ENCODE results near the gene PPP1R9B.

DNA sequence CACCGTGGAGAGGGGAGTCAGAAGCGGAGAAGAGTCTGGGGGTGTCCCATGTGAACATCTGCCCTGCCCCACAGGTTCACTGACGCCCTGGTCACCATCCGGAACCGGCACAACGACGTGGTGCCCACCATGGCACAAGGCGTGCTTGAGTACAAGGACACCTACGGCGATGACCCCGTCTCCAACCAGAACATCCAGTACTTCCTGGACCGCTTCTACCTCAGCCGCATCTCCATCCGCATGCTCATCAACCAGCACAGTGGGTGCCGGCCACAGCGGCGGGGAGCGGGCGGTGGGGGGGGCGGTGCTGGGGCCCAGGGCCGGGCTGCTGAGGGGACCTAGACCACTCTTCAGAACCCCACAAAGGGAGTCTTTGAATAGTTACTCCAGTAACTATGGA is 44.7 kb downstream of the PPP1R9B start:
- no peak for TF ChIP-seq EZH2 (IDR thresholded peaks at IDR 0.05; ENCODE audit: insufficient read depth, low read length)
- TF ChIP-seq, protein P1, sequence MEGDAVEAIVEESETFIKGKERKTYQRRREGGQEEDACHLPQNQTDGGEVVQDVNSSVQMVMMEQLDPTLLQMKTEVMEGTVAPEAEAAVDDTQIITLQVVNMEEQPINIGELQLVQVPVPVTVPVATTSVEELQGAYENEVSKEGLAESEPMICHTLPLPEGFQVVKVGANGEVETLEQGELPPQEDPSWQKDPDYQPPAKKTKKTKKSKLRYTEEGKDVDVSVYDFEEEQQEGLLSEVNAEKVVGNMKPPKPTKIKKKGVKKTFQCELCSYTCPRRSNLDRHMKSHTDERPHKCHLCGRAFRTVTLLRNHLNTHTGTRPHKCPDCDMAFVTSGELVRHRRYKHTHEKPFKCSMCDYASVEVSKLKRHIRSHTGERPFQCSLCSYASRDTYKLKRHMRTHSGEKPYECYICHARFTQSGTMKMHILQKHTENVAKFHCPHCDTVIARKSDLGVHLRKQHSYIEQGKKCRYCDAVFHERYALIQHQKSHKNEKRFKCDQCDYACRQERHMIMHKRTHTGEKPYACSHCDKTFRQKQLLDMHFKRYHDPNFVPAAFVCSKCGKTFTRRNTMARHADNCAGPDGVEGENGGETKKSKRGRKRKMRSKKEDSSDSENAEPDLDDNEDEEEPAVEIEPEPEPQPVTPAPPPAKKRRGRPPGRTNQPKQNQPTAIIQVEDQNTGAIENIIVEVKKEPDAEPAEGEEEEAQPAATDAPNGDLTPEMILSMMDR (IDR thresholded peaks at IDR 0.05; ENCODE audit: insufficient read depth, low read depth, low read length): no peak

All from astrocyte (in vitro differentiated cells and primary cell).